KG1 (cell line): Measurements from ENCODE around the gene MPV17.

ENCODE experiments used
- DNase-seq: peaks from one replicate; lab custom pipeline; 2025; lab: John Stamatoyannopoulos, UW

Gene MPV17

GRCh38 chr2:27264753-27265535 is 58.0 kb downstream of the MPV17 start:
- DNase-seq, result no peak

GRCh38 chr2:27264253-27264752 is 58.6 kb downstream of the MPV17 start:
- DNase-seq, result no peak

- DNase-seq, result no peak
These were observed 59.3 kb downstream of the MPV17 start for GRCh38 chr2:27263287-27264252.

GRCh38 chr2:27262379-27263286 is 60.3 kb downstream of the MPV17 start, which contains the start of gene SLC30A3:
SLC30A3 (minus strand) TSS chr2:27263047; CDS start chr2:27262906, 141 bp downstream.
- no peak for DNase-seq

GRCh38 chr2:27261926-27262298 is 61.0 kb downstream of the MPV17 start:
- no peak for DNase-seq

GRCh38 chr2:27261241-27261925 is 61.5 kb downstream of the MPV17 start:
- no peak for DNase-seq
